A673 (cell line): Measurements from ENCODE around the gene RNU2-63P.
"Not testable (repeated sequence)": the region's sequence is repeated elsewhere in the genome, so short reads cannot be mapped to it uniquely, and the experiment has no call there.

Experiments
- CTCF ChIP-seq: fragments of 300-800, 200-600 bp; sonication (generic); conservative IDR thresholded peaks from 2 replicates; pipeline ENCODE4 v1.5.1; 2017; ENCODE audit warnings: low read depth, mild to moderate bottlenecking, antibody characterized with exemption, low read length, moderate library complexity, mixed read lengths
- EZH2 ChIP-seq: fragments of 200-600 bp; sonication (generic); IDR thresholded peaks from 2 replicates; pipeline ENCODE4 v1.6.1; 2017; ENCODE audit warnings: borderline replicate concordance, low read depth, mild to moderate bottlenecking, mixed read lengths, antibody characterized with exemption, low read length; ENCODE audit not compliant: poor library complexity, severe bottlenecking

- TF ChIP-seq CTCF, EZH2: not testable (repeated sequence)
These were observed 35.2 kb downstream of the RNU2-63P start for GRCh38 chr2:87981182-87981581.
